BLaER1 treated with 17β-estradiol and CSF1 and Interleukin-3, amounts not matched to agents 10 nM and 100 nM (cell line): Measurements from ENCODE around the gene CAPNS1.
"Not testable (repeated sequence)": the region's sequence is repeated elsewhere in the genome, so short reads cannot be mapped to it uniquely, and the experiment has no call there.

Experiments used
- H3K27ac ChIP-seq, 11 experiments: shearing (Covaris generic); formaldehyde crosslinking; 2 replicates each; pipeline ENCODE4 v1.8.1; 2022
- H3K27me3 ChIP-seq, 11 experiments: shearing (Covaris generic); formaldehyde crosslinking; 2 replicates each; pipeline ENCODE4 v1.8.1; 2022
- H3K36me3 ChIP-seq, 11 experiments: shearing (Covaris generic); formaldehyde crosslinking; 2 replicates each; pipeline ENCODE4 v1.8.1; 2022
- H3K4me1 ChIP-seq, 10 experiments: shearing (Covaris generic); formaldehyde crosslinking; 2 replicates each; pipeline ENCODE4 v1.8.1; 2022
- H3K4me2 ChIP-seq, 11 experiments: shearing (Covaris generic); formaldehyde crosslinking; 2 replicates each; pipeline ENCODE4 v1.8.1; 2022
- H3K4me3 ChIP-seq, 10 experiments: shearing (Covaris generic); formaldehyde crosslinking; 2 replicates each; pipeline ENCODE4 v1.8.1; 2022
- H3K9ac ChIP-seq, 11 experiments: shearing (Covaris generic); formaldehyde crosslinking; 2 replicates each; pipeline ENCODE4 v1.8.1; 2022
- H3K9me3 ChIP-seq, 11 experiments: shearing (Covaris generic); formaldehyde crosslinking; replicated peaks in 1 of 11; 2 replicates each; pipeline ENCODE4 v1.8.1; 2022
- H4K20me1 ChIP-seq, 11 experiments: shearing (Covaris generic); formaldehyde crosslinking; 2 replicates each; pipeline ENCODE4 v1.8.1; 2022
- Cebpa-rat ChIP-seq, 11 experiments: shearing (Covaris generic); IDR thresholded peaks; 2 replicates each; pipeline ENCODE4 v1.8.1; 2022

Gene CAPNS1

GRCh38 chr19:36151144-36152018, 11.5 kb downstream of the CAPNS1 start:
- H3K9me3 ChIP-seq, result no peaks in the 10 kb centered on the region
- no peaks in the 10 kb centered on the region for H3K27me3 ChIP-seq
- H4K20me1 ChIP-seq, result peaks cover 3 to 73% (median 34%) of the 10 kb centered on the region in 11 experiments; a peak in 18 of 22 replicates
- no peaks in the 10 kb centered on the region for H3K4me1 ChIP-seq
- H3K4me2 ChIP-seq, result no peak overlapping the region
- H3K4me3 ChIP-seq, result no peak overlapping the region
- H3K27ac ChIP-seq, result no peak overlapping the region
- no peak overlapping the region for H3K9ac ChIP-seq
- no peak for TF ChIP-seq Cebpa-rat (IDR thresholded peaks at IDR 0.05)
- H3K36me3 ChIP-seq, result peaks cover 60 to 83% (median 72%) of the 10 kb centered on the region in 11 experiments

- H3K9ac ChIP-seq, result no peak overlapping the region
- H3K4me2 ChIP-seq, result no peak overlapping the region
- no peak for TF ChIP-seq Cebpa-rat (IDR thresholded peaks at IDR 0.05)
- no peaks in the 10 kb centered on the region for H3K27me3 ChIP-seq
- no peak overlapping the region for H3K27ac ChIP-seq
- H3K9me3 ChIP-seq, result no peaks in the 10 kb centered on the region
- H3K4me1 ChIP-seq, result no peaks in the 10 kb centered on the region
- H3K4me3 ChIP-seq, result no peak overlapping the region
- peaks cover 0 to 67% (median 28%) of the 10 kb centered on the region in 11 experiments; a peak in 17 of 22 replicates for H4K20me1 ChIP-seq
- H3K36me3 ChIP-seq, result peaks cover 54 to 77% (median 66%) of the 10 kb centered on the region in 11 experiments
Measured at GRCh38 chr19:36152019-36152351, 12.1 kb downstream of the CAPNS1 start.

GRCh38 chr19:36152352-36153091, 12.7 kb downstream of the CAPNS1 start, which contains the start of gene COX7A1:
COX7A1 (minus strand) TSS chr19:36152447; CDS start chr19:36152407, 40 bp downstream.
- Histone ChIP-seq H3K4me3 (no peak within 1 kb of the TSS), H3K4me1 (no peaks in the 10 kb centered on the region), H3K27me3 (no peaks in the 10 kb centered on the region), H3K4me2 (no peak within 1 kb of the TSS), H3K9ac (no peak within 1 kb of the TSS), H4K20me1 (peaks cover 0 to 61% (median 28%) of the 10 kb centered on the region in 11 experiments; a peak in 16 of 22 replicates), H3K9me3 (no peaks in the 10 kb centered on the region), H3K27ac (no peak within 1 kb of the TSS), H3K36me3 (peaks cover 49 to 71% (median 60%) of the 10 kb centered on the region in 11 experiments)
- no peak for TF ChIP-seq Cebpa-rat (IDR thresholded peaks at IDR 0.05)

- H3K36me3 ChIP-seq, result peaks cover 43 to 65% (median 54%) of the 10 kb centered on the region in 11 experiments
- H3K9me3 ChIP-seq, result no peaks in the 10 kb centered on the region
- H3K4me3 ChIP-seq, result no peak overlapping the region
- peaks cover 0 to 55% (median 24%) of the 10 kb centered on the region in 11 experiments; a peak in 16 of 22 replicates for H4K20me1 ChIP-seq
- no peak overlapping the region for H3K27ac ChIP-seq
- no peak overlapping the region for H3K9ac ChIP-seq
- H3K4me2 ChIP-seq, result no peak overlapping the region
- no peaks in the 10 kb centered on the region for H3K4me1 ChIP-seq
- no peak for TF ChIP-seq Cebpa-rat (IDR thresholded peaks at IDR 0.05)
- H3K27me3 ChIP-seq, result no peaks in the 10 kb centered on the region
Measured at GRCh38 chr19:36153126-36153525, 13.3 kb downstream of the CAPNS1 start.

- no peak for TF ChIP-seq Cebpa-rat (IDR thresholded peaks at IDR 0.05)
- no peaks in the 10 kb centered on the region for H3K27me3 ChIP-seq
Measured at GRCh38 chr19:36160821-36161596, 21.1 kb downstream of the CAPNS1 start.

GRCh38 chr19:36163813-36164212, 23.9 kb downstream of the CAPNS1 start:
- no peak overlapping the region for H3K4me3 ChIP-seq
- no peak overlapping the region for H3K4me2 ChIP-seq
- H3K4me1 ChIP-seq, result no peaks in the 10 kb centered on the region
- no peak overlapping the region for H3K27ac ChIP-seq
- H3K36me3 ChIP-seq, result peaks cover 24 to 50% (median 31%) of the 10 kb centered on the region in 11 experiments; a peak in 21 of 22 replicates
- H4K20me1 ChIP-seq, result no peaks in the 10 kb centered on the region
- no peaks in the 10 kb centered on the region for H3K9me3 ChIP-seq
- no peaks in the 10 kb centered on the region for H3K27me3 ChIP-seq
- TF ChIP-seq Cebpa-rat (IDR thresholded peaks at IDR 0.05), result no peak
- no peak overlapping the region for H3K9ac ChIP-seq

More at GRCh38 chr19:36160821-36161596, 21.1 kb downstream of the CAPNS1 start:
- no peaks in the 10 kb centered on the region for H4K20me1 ChIP-seq
- H3K4me2 ChIP-seq, result no peak overlapping the region
- H3K36me3 ChIP-seq, result peaks cover 11 to 38% (median 24%) of the 10 kb centered on the region in 11 experiments; a peak in 21 of 22 replicates
- H3K4me1 ChIP-seq, result no peaks in the 10 kb centered on the region
- no peak overlapping the region for H3K9ac ChIP-seq
- no peaks in the 10 kb centered on the region for H3K9me3 ChIP-seq
- H3K27ac ChIP-seq, result no peak overlapping the region
- no peak overlapping the region for H3K4me3 ChIP-seq

- no peaks in the 10 kb centered on the region for H3K9me3 ChIP-seq
- no peak overlapping the region for H3K4me3 ChIP-seq
- no peaks in the 10 kb centered on the region; a peak in 1 of 22 replicates for H4K20me1 ChIP-seq
- peaks cover 7 to 27% (median 17%) of the 10 kb centered on the region in 11 experiments; a peak in 13 of 22 replicates for H3K36me3 ChIP-seq
- peaks cover 0 to 7% (median 2%) of the 10 kb centered on the region in 10 experiments; a peak in 8 of 20 replicates for H3K4me1 ChIP-seq
- no peak for TF ChIP-seq Cebpa-rat (IDR thresholded peaks at IDR 0.05)
- H3K27ac ChIP-seq, result no peak overlapping the region
- H3K4me2 ChIP-seq, result no peak overlapping the region
- 0 out of 22 replicates have a peak overlapping the region, but pooled peaks of 1 of the 11 experiments have one; percentile 2 for H3K9ac ChIP-seq
- H3K27me3 ChIP-seq, result no peaks in the 10 kb centered on the region
Measured at GRCh38 chr19:36169084-36169760, 29.4 kb downstream of the CAPNS1 start.

- Histone ChIP-seq H3K27ac (no peak overlapping the region), H3K9ac (no peak overlapping the region), H4K20me1 (no peaks in the 10 kb centered on the region; a peak in 1 of 22 replicates), H3K4me1 (peaks cover 0 to 7% (median 2%) of the 10 kb centered on the region in 10 experiments; a peak in 8 of 20 replicates), H3K9me3 (no peaks in the 10 kb centered on the region), H3K4me3 (no peak overlapping the region), H3K4me2 (no peak overlapping the region), H3K27me3 (no peaks in the 10 kb centered on the region), H3K36me3 (no peaks in the 10 kb centered on the region)
- TF ChIP-seq Cebpa-rat (IDR thresholded peaks at IDR 0.05), result no peak
Measured at GRCh38 chr19:36172852-36173251, 33.0 kb downstream of the CAPNS1 start.

- H3K4me3 ChIP-seq, H3K27me3 ChIP-seq, H3K9ac ChIP-seq, H4K20me1 ChIP-seq, H3K9me3 ChIP-seq, H3K27ac ChIP-seq, H3K36me3 ChIP-seq, H3K4me1 ChIP-seq: not testable (repeated sequence)
- peak overlapping the region in 1 of 11 experiments; percentile 14; a peak in 1 of 22 replicates for H3K4me2 ChIP-seq
Measured at GRCh38 chr19:36173846-36174245, 34.0 kb downstream of the CAPNS1 start.

GRCh38 chr19:36179077-36179476, 39.2 kb downstream of the CAPNS1 start:
- not testable (repeated sequence) for H4K20me1 ChIP-seq, H3K4me3 ChIP-seq, H3K9me3 ChIP-seq, H3K27ac ChIP-seq, H3K4me1 ChIP-seq, H3K9ac ChIP-seq, H3K4me2 ChIP-seq, H3K27me3 ChIP-seq
- H3K36me3 ChIP-seq, result peaks cover 9 to 20% (median 14%) of the 10 kb centered on the region in 11 experiments; a peak in 20 of 22 replicates
